GM12878 (cell line): ENCODE results near the gene KCNQ1OT1. TPM values are rescaled to one million over a fixed set of nuclear protein-coding genes. Genes with fewer than 3 reads are reported as not detected.

ENCODE experiments used
- ATAC-seq: fragments of 200-7000 bp; cut with Tn5 transposase; 3 replicates; pipeline ENCODE4 v1.9.1; 2020; ENCODE audit warnings: mild to moderate bottlenecking, moderate library complexity
- BruUV-seq: library from RNA; stranded (reverse); fragments of 400-500 nt; replicated peaks from 2 replicates; lab custom pipeline; 2021; lab: Mats Ljungman, UMichigan
- CTCF ChIA-PET: fragments of 300-600 bp; sonication (Branson Sonifier 250); formaldehyde crosslinking; extraction: SDS; loops from one replicate; lab custom pipeline; 2021; ENCODE audit warnings: inconsistent platforms; lab: Yijun Ruan, JAX
- POLR2A ChIA-PET: fragments of 350-600 bp; formaldehyde crosslinking; extraction: SDS; loops from one replicate; lab custom pipeline; 2021; ENCODE audit warnings: inconsistent platforms; lab: Charles Lee
- RAD21 ChIA-PET: fragments of 300-600 bp; sonication (Branson Sonifier 250); formaldehyde crosslinking; loops from one replicate; lab custom pipeline; 2023; ENCODE audit warnings: antibody characterized with exemption; ENCODE audit not compliant: unreplicated experiment; lab: Charles Lee
- SMC1A ChIA-PET: fragments of 300-600 bp; sonication (Branson Sonifier 250); formaldehyde crosslinking; loops from one replicate; lab custom pipeline; 2023; ENCODE audit not compliant: unreplicated experiment, uncharacterized antibody; lab: Charles Lee
- DNase-seq: peaks from one replicate; pipeline ENCODE4 v3.0.0-alpha.2; 2011; ENCODE audit warnings: low read depth, low spot score
- FAIRE-seq: peaks from 3 replicates; lab custom pipeline; 2011; peaks lifted over from hg19 to GRCh38; lab: Jason Lieb, UNC
- H2AFZ ChIP-seq: 2 replicates; pipeline ENCODE4 v1.6.0; 2011; ENCODE audit warnings: low read depth, low read length, control low read depth; ENCODE audit not compliant: control insufficient read depth
- H3K27ac ChIP-seq: 2 replicates; pipeline ENCODE4 v1.5.1; 2011; ENCODE audit warnings: control low read depth; ENCODE audit not compliant: control insufficient read depth, insufficient read depth
- H3K27me3 ChIP-seq, 2 experiments: replicated peaks in 1 of 2; 2 replicates each; pipeline versions ENCODE4 v1.6.0 to v1.6.1; 2011; ENCODE audit warnings: low read length in 1 of 2; ENCODE audit not compliant: control insufficient read depth in 2 of 2, insufficient read depth in 2 of 2
- H3K36me3 ChIP-seq, 2 experiments: 2 replicates each; pipeline ENCODE4 v1.5.1; 2011; ENCODE audit warnings: low read length in 1 of 2; ENCODE audit not compliant: control insufficient read depth in 2 of 2, insufficient read depth in 2 of 2
- H3K4me1 ChIP-seq: 2 replicates; pipeline ENCODE4 v1.6.1; 2011; ENCODE audit warnings: mild to moderate bottlenecking, low read length, moderate library complexity, mixed read lengths; ENCODE audit not compliant: control insufficient read depth, insufficient read depth
- H3K4me2 ChIP-seq: 2 replicates; pipeline ENCODE4 v1.6.0; 2011; ENCODE audit warnings: control low read depth; ENCODE audit not compliant: control insufficient read depth, insufficient read depth
- H3K4me3 ChIP-seq: fragments of 200-600 bp; sonication (generic); 2 replicates; pipeline ENCODE4 v1.5.1; 2016
- H3K79me2 ChIP-seq: 2 replicates; pipeline ENCODE4 v1.6.0; 2011; ENCODE audit warnings: low read length; ENCODE audit not compliant: control insufficient read depth, insufficient read depth
- H3K9ac ChIP-seq: 2 replicates; pipeline ENCODE4 v1.8.0; 2011; ENCODE audit warnings: low read length, control low read depth, mixed read lengths; ENCODE audit not compliant: control insufficient read depth, insufficient read depth
- H3K9me3 ChIP-seq: replicated peaks from 3 replicates; pipeline ENCODE4 v1.5.1; 2011; ENCODE audit warnings: mild to moderate bottlenecking, low read length; ENCODE audit not compliant: control insufficient read depth, insufficient read depth
- H4K20me1 ChIP-seq: 2 replicates; pipeline ENCODE4 v1.6.0; 2011; ENCODE audit not compliant: control insufficient read depth, insufficient read depth
- ATF7 ChIP-seq: fragments of 450-650 bp; IDR thresholded peaks from 2 replicates; pipeline ENCODE4 v1.6.1; 2016; ENCODE audit warnings: low read depth, mild to moderate bottlenecking
- EZH2 ChIP-seq: IDR thresholded peaks from 2 replicates; pipeline ENCODE4 v1.6.1; 2012; ENCODE audit warnings: low read depth, mild to moderate bottlenecking, control low read depth, inconsistent platforms, low read length, borderline replicate concordance; ENCODE audit not compliant: control insufficient read depth
- MTA2 ChIP-seq: fragments of 450-650 bp; IDR thresholded peaks from 2 replicates; pipeline ENCODE4 v1.6.1; 2016; ENCODE audit warnings: low read depth, mild to moderate bottlenecking, moderate library complexity
- MTA3 ChIP-seq: IDR thresholded peaks from 2 replicates; pipeline ENCODE4 v1.6.1; 2012; ENCODE audit warnings: low read length, inconsistent platforms, borderline replicate concordance
- MYB ChIP-seq: fragments of 150-350 bp; IDR thresholded peaks from 2 replicates; pipeline ENCODE4 v1.6.1; 2014; ENCODE audit warnings: mild to moderate bottlenecking, low read depth, low read length, borderline replicate concordance
- POLR2AphosphoS5 ChIP-seq: IDR thresholded peaks from 2 replicates; pipeline ENCODE4 v1.6.1; 2011; ENCODE audit warnings: mild to moderate bottlenecking, low read length, inconsistent platforms
- RAD21 ChIP-seq: IDR thresholded peaks from 2 replicates; pipeline ENCODE4 v1.6.1; 2011; ENCODE audit warnings: mild to moderate bottlenecking, low read depth, low read length, moderate library complexity; ENCODE audit not compliant: insufficient read depth
- SIN3A ChIP-seq: IDR thresholded peaks from 2 replicates; pipeline ENCODE4 v1.6.1; 2012; ENCODE audit warnings: low read depth, low read length, improper control_type of control experiment
- TAF1 ChIP-seq: IDR thresholded peaks from 2 replicates; pipeline ENCODE4 v1.6.1; 2011; ENCODE audit warnings: mild to moderate bottlenecking, low read depth, low read length, borderline replicate concordance
- YBX1 ChIP-seq: fragments of 450-650 bp; IDR thresholded peaks from 2 replicates; pipeline ENCODE4 v1.6.1; 2016; ENCODE audit warnings: antibody characterized with exemption
- ZNF207 ChIP-seq: fragments of 450-650 bp; IDR thresholded peaks from 2 replicates; pipeline ENCODE4 v1.6.1; 2014; ENCODE audit warnings: antibody characterized with exemption, mild to moderate bottlenecking, borderline replicate concordance
- ZNF24 ChIP-seq: fragments of 450-650 bp; IDR thresholded peaks from 2 replicates; pipeline ENCODE4 v1.6.1; 2017; ENCODE audit warnings: antibody characterized with exemption, mild to moderate bottlenecking
- WGBS: methylation state at CpG from one replicate; pipeline ENCODE4 v1.1.6; 2016; ENCODE audit warnings: low lambda C conversion rate; ENCODE audit not compliant: insufficient replicate concordance, insufficient coverage; ENCODE audit errors: missing lambda C conversion rate; 5-methylcytosine and 5-hydroxymethylcytosine counted together
- in situ Hi-C: fragments of 300-500 bp; cut with MboI; formaldehyde crosslinking; loops from 9 replicates; pipeline ENCODE4 v1.14.3; 2018; ENCODE audit warnings: mixed read lengths
- intact Hi-C: fragments of 100-400 bp; cut with micrococcal nuclease; formaldehyde crosslinking; loops from one replicate; pipeline ENCODE4 v1.14.2; 2022; ENCODE audit not compliant: unreplicated experiment
- polyA plus RNA-seq, 11 experiments: library from polyadenylated mRNA; depleted of rRNA in 4 of 11; unstranded in 6 of 11; stranded (reverse) in 5 of 11; fragments of >200 nt; fragmentation: Nextera tagmentation in 4 of 11; fragmentation: Illumina TruSeq in 1 of 11; extraction: Ambion mirVana in 4 of 11; extraction: Trizol in 1 of 11; gene quantifications; 1 replicate in 1 of 11; 2 replicates in 10 of 11; pipeline versions ENCODE4 v1.2.1 to v1.2.3, GENCODE V29; 2011 to 2016; ENCODE audit warnings: inconsistent platforms in 2 of 11, missing spikeins in 2 of 11, low read depth in 1 of 11
- total RNA-seq, 4 experiments: library from RNA; depleted of rRNA in 3 of 4; stranded (reverse); fragments of >200 nt in 3 of 4; fragmentation: Illumina TruSeq in 1 of 4; extraction: Trizol in 1 of 4; gene quantifications; 2 replicates each; pipeline versions ENCODE4 v1.2.1 to v1.2.3, GENCODE V29; 2013 to 2021
- TF ChIP-seq, protein P1 (sequence below): IDR thresholded peaks from 2 replicates; pipeline ENCODE4 v1.6.1; 2012; ENCODE audit warnings: low read length, inconsistent platforms
- TF ChIP-seq, protein P2 (sequence below): IDR thresholded peaks from 2 replicates; pipeline ENCODE4 v1.6.1; 2011; ENCODE audit warnings: low read depth, low read length, improper control_type of control experiment, borderline replicate concordance
- TF ChIP-seq, protein P3 (sequence below): IDR thresholded peaks from 2 replicates; pipeline ENCODE4 v1.6.1; 2011; ENCODE audit warnings: mild to moderate bottlenecking, low read depth, low read length, moderate library complexity; ENCODE audit not compliant: insufficient replicate concordance

The KCNQ1OT1 gene
- total and polyA plus RNA-seq, 10 of the 15 experiments (the other 5 are each of a cell fraction or from before 2014, with no cell fraction given), result 0.02 to 1.6 (median 0.41) TPM

DNA sequence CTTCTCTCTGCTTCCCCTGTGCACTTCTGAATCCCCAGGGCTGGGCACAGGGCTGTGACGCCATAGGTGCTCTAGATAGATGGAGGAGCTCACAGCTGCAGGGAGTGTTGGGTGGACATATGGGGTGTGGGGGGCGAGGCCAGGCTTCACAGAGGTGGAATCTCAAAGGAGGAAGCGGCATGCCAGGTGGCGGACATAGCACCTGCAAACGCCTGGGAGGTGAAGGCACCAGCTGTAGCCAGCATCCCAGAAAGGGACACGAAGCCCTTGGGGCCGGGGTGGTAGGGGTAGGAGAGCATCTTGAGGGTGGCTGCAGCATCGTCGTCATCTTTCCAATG lies 14.6 kb upstream of the KCNQ1OT1 start:
- no TSS peak for BruUV-seq
- no peak overlapping the region for H3K27ac ChIP-seq
- no peak overlapping the region for H2AFZ ChIP-seq
- no peaks in the 10 kb centered on the region for H4K20me1 ChIP-seq
- no peak for DNase-seq
- POLR2A ChIA-PET, result no interaction called here
- SMC1A ChIA-PET, result no interaction called here
- WGBS, result 28% methylated on average over 9 of the region's 9 CpGs
- RAD21 ChIA-PET, result no interaction called here
- H3K27me3 ChIP-seq, result no peaks in the 10 kb centered on the region; a peak in 1 of 4 replicates
- CTCF ChIA-PET, result no interaction called here
- no peak overlapping the region for H3K9ac ChIP-seq
- H3K9me3 ChIP-seq, result no peaks in the 10 kb centered on the region
- TF ChIP-seq TAF1 (no peak), MTA2 (no peak), MYB (no peak), MTA3 (no peak), ZNF24 (no peak), EZH2 (no peak), ATF7 (no peak), POLR2AphosphoS5 (no peak), YBX1 (no peak), ZNF207 (no peak), RAD21 (no peak), SIN3A (no peak)
- TF ChIP-seq, protein P1, sequence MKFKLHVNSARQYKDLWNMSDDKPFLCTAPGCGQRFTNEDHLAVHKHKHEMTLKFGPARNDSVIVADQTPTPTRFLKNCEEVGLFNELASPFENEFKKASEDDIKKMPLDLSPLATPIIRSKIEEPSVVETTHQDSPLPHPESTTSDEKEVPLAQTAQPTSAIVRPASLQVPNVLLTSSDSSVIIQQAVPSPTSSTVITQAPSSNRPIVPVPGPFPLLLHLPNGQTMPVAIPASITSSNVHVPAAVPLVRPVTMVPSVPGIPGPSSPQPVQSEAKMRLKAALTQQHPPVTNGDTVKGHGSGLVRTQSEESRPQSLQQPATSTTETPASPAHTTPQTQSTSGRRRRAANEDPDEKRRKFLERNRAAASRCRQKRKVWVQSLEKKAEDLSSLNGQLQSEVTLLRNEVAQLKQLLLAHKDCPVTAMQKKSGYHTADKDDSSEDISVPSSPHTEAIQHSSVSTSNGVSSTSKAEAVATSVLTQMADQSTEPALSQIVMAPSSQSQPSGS, result no peak
- TF ChIP-seq, protein P2, sequence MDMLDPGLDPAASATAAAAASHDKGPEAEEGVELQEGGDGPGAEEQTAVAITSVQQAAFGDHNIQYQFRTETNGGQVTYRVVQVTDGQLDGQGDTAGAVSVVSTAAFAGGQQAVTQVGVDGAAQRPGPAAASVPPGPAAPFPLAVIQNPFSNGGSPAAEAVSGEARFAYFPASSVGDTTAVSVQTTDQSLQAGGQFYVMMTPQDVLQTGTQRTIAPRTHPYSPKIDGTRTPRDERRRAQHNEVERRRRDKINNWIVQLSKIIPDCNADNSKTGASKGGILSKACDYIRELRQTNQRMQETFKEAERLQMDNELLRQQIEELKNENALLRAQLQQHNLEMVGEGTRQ, result no peak
- TF ChIP-seq, protein P3, sequence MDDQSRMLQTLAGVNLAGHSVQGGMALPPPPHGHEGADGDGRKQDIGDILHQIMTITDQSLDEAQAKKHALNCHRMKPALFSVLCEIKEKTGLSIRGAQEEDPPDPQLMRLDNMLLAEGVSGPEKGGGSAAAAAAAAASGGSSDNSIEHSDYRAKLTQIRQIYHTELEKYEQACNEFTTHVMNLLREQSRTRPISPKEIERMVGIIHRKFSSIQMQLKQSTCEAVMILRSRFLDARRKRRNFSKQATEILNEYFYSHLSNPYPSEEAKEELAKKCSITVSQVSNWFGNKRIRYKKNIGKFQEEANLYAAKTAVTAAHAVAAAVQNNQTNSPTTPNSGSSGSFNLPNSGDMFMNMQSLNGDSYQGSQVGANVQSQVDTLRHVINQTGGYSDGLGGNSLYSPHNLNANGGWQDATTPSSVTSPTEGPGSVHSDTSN, result no peak
- intact Hi-C loops (no loop called here), in situ Hi-C loops (no loop called here)
- H3K36me3 ChIP-seq, result no peaks in the 10 kb centered on the region
- FAIRE-seq, result no peak
- H3K4me2 ChIP-seq, result no peak overlapping the region
- H3K79me2 ChIP-seq, result no peaks in the 10 kb centered on the region
- H3K4me1 ChIP-seq, result no peaks in the 10 kb centered on the region
- no peak for ATAC-seq
- no peak overlapping the region for H3K4me3 ChIP-seq
